ENCODE measurements around the gene C2.

DNA sequence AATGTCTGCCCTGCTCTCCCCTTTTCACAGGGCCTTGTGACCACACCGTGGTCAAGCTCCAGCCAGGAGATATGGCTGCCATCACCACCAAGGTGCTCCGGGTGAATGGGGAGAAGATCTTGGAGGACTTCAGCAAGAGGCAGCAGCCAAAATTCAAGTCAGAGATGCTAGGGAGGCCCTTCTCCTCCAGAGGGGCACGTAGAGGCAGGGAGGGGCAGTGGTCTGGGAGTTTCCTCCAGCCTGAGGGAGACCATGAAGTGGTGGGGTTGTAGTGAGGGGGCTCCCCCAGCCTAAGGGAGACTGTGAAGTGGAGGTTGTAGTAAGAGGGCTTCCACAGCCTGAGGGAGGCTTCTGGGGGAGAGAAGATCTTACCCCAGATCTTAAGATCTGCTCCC is 40.4 kb downstream of the C2 start:
- TF ChIP-seq ESRRG (CRISPR knock-in tag; IDR thresholded peaks at IDR 0.05) (no peak), ZNF70 (CRISPR knock-in tag; IDR thresholded peaks at IDR 0.05) (no peak), PPARA (CRISPR knock-in tag; IDR thresholded peaks at IDR 0.05; ENCODE audit: borderline replicate concordance) (no peak), BACH2 (CRISPR knock-in tag; IDR thresholded peaks at IDR 0.05; ENCODE audit: borderline replicate concordance) (no peak), CSDC2 (CRISPR knock-in tag; IDR thresholded peaks at IDR 0.05) (no peak), SNAI2 (CRISPR knock-in tag; IDR thresholded peaks at IDR 0.05) (no peak), ZFP30 (CRISPR knock-in tag; IDR thresholded peaks at IDR 0.05) (no peak), ZNF565 (CRISPR knock-in tag; conservative IDR thresholded peaks at IDR 0.05; ENCODE audit: low read depth) (no peak), ARNTL (CRISPR knock-in tag; IDR thresholded peaks at IDR 0.05; ENCODE audit: borderline replicate concordance, low read depth) (no peak), TCF4 (CRISPR knock-in tag; IDR thresholded peaks at IDR 0.05; ENCODE audit: borderline replicate concordance) (no peak), ZNF8 (CRISPR knock-in tag; IDR thresholded peaks at IDR 0.05) (no peak), ZFP3 (CRISPR knock-in tag; IDR thresholded peaks at IDR 0.05) (no peak)
- TF ChIP-seq, protein P1, sequence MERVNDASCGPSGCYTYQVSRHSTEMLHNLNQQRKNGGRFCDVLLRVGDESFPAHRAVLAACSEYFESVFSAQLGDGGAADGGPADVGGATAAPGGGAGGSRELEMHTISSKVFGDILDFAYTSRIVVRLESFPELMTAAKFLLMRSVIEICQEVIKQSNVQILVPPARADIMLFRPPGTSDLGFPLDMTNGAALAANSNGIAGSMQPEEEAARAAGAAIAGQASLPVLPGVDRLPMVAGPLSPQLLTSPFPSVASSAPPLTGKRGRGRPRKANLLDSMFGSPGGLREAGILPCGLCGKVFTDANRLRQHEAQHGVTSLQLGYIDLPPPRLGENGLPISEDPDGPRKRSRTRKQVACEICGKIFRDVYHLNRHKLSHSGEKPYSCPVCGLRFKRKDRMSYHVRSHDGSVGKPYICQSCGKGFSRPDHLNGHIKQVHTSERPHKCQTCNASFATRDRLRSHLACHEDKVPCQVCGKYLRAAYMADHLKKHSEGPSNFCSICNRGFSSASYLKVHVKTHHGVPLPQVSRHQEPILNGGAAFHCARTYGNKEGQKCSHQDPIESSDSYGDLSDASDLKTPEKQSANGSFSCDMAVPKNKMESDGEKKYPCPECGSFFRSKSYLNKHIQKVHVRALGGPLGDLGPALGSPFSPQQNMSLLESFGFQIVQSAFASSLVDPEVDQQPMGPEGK (CRISPR knock-in tag; IDR thresholded peaks at IDR 0.05; ENCODE audit: borderline replicate concordance), result no peak
- TF ChIP-seq, protein P2, sequence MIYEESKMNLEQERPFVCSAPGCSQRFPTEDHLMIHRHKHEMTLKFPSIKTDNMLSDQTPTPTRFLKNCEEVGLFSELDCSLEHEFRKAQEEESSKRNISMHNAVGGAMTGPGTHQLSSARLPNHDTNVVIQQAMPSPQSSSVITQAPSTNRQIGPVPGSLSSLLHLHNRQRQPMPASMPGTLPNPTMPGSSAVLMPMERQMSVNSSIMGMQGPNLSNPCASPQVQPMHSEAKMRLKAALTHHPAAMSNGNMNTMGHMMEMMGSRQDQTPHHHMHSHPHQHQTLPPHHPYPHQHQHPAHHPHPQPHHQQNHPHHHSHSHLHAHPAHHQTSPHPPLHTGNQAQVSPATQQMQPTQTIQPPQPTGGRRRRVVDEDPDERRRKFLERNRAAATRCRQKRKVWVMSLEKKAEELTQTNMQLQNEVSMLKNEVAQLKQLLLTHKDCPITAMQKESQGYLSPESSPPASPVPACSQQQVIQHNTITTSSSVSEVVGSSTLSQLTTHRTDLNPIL (CRISPR knock-in tag; IDR thresholded peaks at IDR 0.05; ENCODE audit: low read depth), result no peak

Measured in SK-N-SH treated with all-trans-retinoic acid at 6 μM for 48 hours (cell line).